Activated B cell treated with CpG ODN at 0.5 μM for 24 hours (primary cell): ENCODE results near the gene P2RX7. TPM values are rescaled to one million over a fixed set of nuclear protein-coding genes. Genes with fewer than 3 reads are reported as not detected.

Source experiments
- ATAC-seq: fragments of 200-7000 bp; cut with Tn5 transposase; one replicate; pipeline ENCODE4 v1.10.0; 2021; ENCODE audit warnings: low read depth, mild to moderate bottlenecking, moderate library complexity
- CTCF ChIA-PET: fragments of 350-600 bp; sonication (Branson Sonifier 250); formaldehyde crosslinking; loops from one replicate; lab custom pipeline; 2021; ENCODE audit warnings: antibody characterized with exemption; lab: Charles Lee
- POLR2A ChIA-PET: fragments of 350-600 bp; sonication (Branson Sonifier 250); formaldehyde crosslinking; loops from one replicate; lab custom pipeline; 2021; ENCODE audit warnings: antibody characterized with exemption; lab: Charles Lee
- DNase-seq: peaks from one replicate; pipeline ENCODE4 v3.0.0; 2022
- H3K27ac Mint-ChIP-seq: one replicate; pipeline ENCODE4 v1.8.0; 2020; ENCODE audit warnings: mixed read lengths
- H3K27me3 Mint-ChIP-seq: one replicate; pipeline ENCODE4 v1.8.0; 2021; ENCODE audit warnings: mixed read lengths
- H3K36me3 Mint-ChIP-seq: one replicate; pipeline ENCODE4 v1.8.0; 2021; ENCODE audit warnings: low read depth, mixed read lengths
- H3K4me1 Mint-ChIP-seq: one replicate; pipeline ENCODE4 v1.8.0; 2021; ENCODE audit warnings: mixed read lengths
- H3K4me3 Mint-ChIP-seq: one replicate; pipeline ENCODE4 v1.8.0; 2020; ENCODE audit warnings: mild to moderate bottlenecking, mixed read lengths
- H3K9me3 Mint-ChIP-seq: one replicate; pipeline ENCODE4 v1.8.0; 2020; ENCODE audit warnings: mixed read lengths
- CTCF ChIP-seq: fragments of 200-600 bp; IDR thresholded peaks from one replicate; pipeline ENCODE4 v1.8.0; 2022; ENCODE audit warnings: antibody characterized with exemption, mild to moderate bottlenecking
- intact Hi-C: fragments of 100-400 bp; cut with micrococcal nuclease; formaldehyde crosslinking; loops from one replicate; pipeline ENCODE4 v1.15.1; 2024
- total RNA-seq: library from RNA; stranded (reverse); gene quantifications from 2 replicates; pipeline ENCODE4 v1.2.3, GENCODE V29; 2022

Gene P2RX7
- total RNA-seq, 1 donor from 2014 or later, result 5.3 TPM

GRCh38 chr12:121110211-121110940 is 22.3 kb upstream of the P2RX7 start:
- CTCF ChIA-PET, result interaction anchor here (0.7 to 1.9 kb wide), 6 partner anchors 88 to 529 kb away, joined by 3 to 6 read pairs (median 4); partner anchors contain the start of gene POP5
- POLR2A ChIA-PET, result interaction anchor here (0.5 kb wide), 2 partner anchors 54 to 98 kb away, joined by 3 read pairs; no protein-coding TSS in a partner anchor
- ATAC-seq (peak; percentile 89), DNase-seq (peak; percentile 31)
- H3K27me3 Mint-ChIP-seq, result no peaks in the 10 kb centered on the region
- TF ChIP-seq CTCF, result peak; percentile 50
- H3K27ac Mint-ChIP-seq, result no peak overlapping the region
- intact Hi-C loops, result loop anchor here (1.0 to 5.0 kb wide), 9 partner anchors 50 to 754 kb away; partner anchors contain the start of genes P2RX4 and UNC119B
- no peaks in the 10 kb centered on the region for H3K9me3 Mint-ChIP-seq
- H3K36me3 Mint-ChIP-seq, result no peaks in the 10 kb centered on the region
- H3K4me1 Mint-ChIP-seq, result peaks cover 4% of the 10 kb centered on the region
- H3K4me3 Mint-ChIP-seq, result no peak overlapping the region

- H3K27me3 Mint-ChIP-seq, result no peaks in the 10 kb centered on the region
- H3K4me1 Mint-ChIP-seq, result peaks cover 4% of the 10 kb centered on the region
- H3K27ac Mint-ChIP-seq, result no peak overlapping the region
- no peaks in the 10 kb centered on the region for H3K36me3 Mint-ChIP-seq
- DNase-seq, result no peak
- no peak overlapping the region for H3K4me3 Mint-ChIP-seq
- ChIA-PET CTCF (interaction anchor here (0.7 to 1.5 kb wide), 4 partner anchors 9 to 301 kb away, joined by 3 to 4 read pairs (median 3); no protein-coding TSS in a partner anchor), POLR2A (interaction anchor here (0.8 to 1.0 kb wide), 2 partner anchors 79 to 530 kb away, joined by 3 read pairs; partner anchors contain the start of gene POP5)
- TF ChIP-seq CTCF, result no peak
- intact Hi-C loops, result loop anchor here (5.0 kb wide), 2 partner anchors 399 to 464 kb away; partner anchors contain the start of gene UNC119B
- H3K9me3 Mint-ChIP-seq, result no peaks in the 10 kb centered on the region
- no peak for ATAC-seq
Observed at GRCh38 chr12:121111684-121112083, 21.0 kb upstream of the P2RX7 start.

- Mint-ChIP-seq H3K36me3 (no peaks in the 10 kb centered on the region), H3K4me1 (peaks cover 4% of the 10 kb centered on the region), H3K27me3 (no peaks in the 10 kb centered on the region), H3K27ac (no peak overlapping the region), H3K9me3 (no peaks in the 10 kb centered on the region), H3K4me3 (no peak overlapping the region)
- no peak for DNase-seq
- CTCF ChIA-PET, result interaction anchor here (1.0 to 1.5 kb wide), 4 partner anchors 10 to 168 kb away, joined by 3 to 4 read pairs (median 3); no protein-coding TSS in a partner anchor
- TF ChIP-seq CTCF, result no peak
- ATAC-seq, result no peak
- intact Hi-C loops, result loop anchor here (5.0 kb wide), 2 partner anchors 400 to 465 kb away; partner anchors contain the start of gene UNC119B
- POLR2A ChIA-PET, result interaction anchor here (1.0 kb wide), 1 partner anchor 79 kb away, joined by 3 read pairs; no protein-coding TSS in a partner anchor
Observed at GRCh38 chr12:121112496-121112895, 20.2 kb upstream of the P2RX7 start.

GRCh38 chr12:121113057-121113456 is 19.6 kb upstream of the P2RX7 start:
- intact Hi-C loops, result loop anchor here (5.0 kb wide), 2 partner anchors 401 to 466 kb away; partner anchors contain the start of gene UNC119B
- no peak for DNase-seq
- CTCF ChIA-PET, result interaction anchor here (1.0 kb wide), 1 partner anchor 53 kb away, joined by 3 read pairs; no protein-coding TSS in a partner anchor
- Mint-ChIP-seq H3K4me3 (no peak overlapping the region), H3K9me3 (no peaks in the 10 kb centered on the region), H3K4me1 (peaks cover 4% of the 10 kb centered on the region), H3K27ac (no peak overlapping the region), H3K27me3 (no peaks in the 10 kb centered on the region), H3K36me3 (no peaks in the 10 kb centered on the region)
- ATAC-seq, result no peak
- TF ChIP-seq CTCF, result no peak
- POLR2A ChIA-PET, result no interaction called here
